Astrocyte (in vitro differentiated cells and primary cell): ENCODE results near the gene FANCE.

Experiments used
- EZH2 ChIP-seq: IDR thresholded peaks from 2 replicates; pipeline ENCODE4 v1.6.1; 2012; ENCODE audit warnings: mild to moderate bottlenecking, low read length, inconsistent platforms; ENCODE audit not compliant: insufficient read depth
- TF ChIP-seq, protein P1 (sequence below): IDR thresholded peaks from 2 replicates; pipeline ENCODE4 v1.5.1; 2011; ENCODE audit warnings: low read depth, mild to moderate bottlenecking, inconsistent platforms, low read length, moderate library complexity; ENCODE audit not compliant: insufficient read depth

DNA sequence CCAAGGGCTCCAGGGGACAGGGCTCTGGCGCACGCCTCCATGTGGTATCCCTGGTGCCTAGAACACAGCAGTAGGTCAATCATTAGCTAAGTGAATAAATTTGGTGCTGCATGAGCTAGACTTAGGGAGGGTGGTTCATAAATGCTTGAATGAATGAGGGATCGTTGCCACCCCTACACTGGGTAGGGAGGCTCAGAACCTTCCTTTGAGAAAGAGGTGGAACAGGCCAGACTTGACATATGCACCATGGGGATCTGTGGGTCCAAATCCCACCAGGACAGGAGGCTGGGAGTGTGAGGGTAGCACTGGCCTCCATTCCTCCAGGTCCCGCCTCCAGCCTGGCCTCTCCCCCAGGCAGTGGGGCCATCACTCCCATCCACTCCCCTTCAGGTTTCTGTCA is 30.9 kb downstream of the FANCE start:
- TF ChIP-seq EZH2, result no peak
- TF ChIP-seq, protein P1, sequence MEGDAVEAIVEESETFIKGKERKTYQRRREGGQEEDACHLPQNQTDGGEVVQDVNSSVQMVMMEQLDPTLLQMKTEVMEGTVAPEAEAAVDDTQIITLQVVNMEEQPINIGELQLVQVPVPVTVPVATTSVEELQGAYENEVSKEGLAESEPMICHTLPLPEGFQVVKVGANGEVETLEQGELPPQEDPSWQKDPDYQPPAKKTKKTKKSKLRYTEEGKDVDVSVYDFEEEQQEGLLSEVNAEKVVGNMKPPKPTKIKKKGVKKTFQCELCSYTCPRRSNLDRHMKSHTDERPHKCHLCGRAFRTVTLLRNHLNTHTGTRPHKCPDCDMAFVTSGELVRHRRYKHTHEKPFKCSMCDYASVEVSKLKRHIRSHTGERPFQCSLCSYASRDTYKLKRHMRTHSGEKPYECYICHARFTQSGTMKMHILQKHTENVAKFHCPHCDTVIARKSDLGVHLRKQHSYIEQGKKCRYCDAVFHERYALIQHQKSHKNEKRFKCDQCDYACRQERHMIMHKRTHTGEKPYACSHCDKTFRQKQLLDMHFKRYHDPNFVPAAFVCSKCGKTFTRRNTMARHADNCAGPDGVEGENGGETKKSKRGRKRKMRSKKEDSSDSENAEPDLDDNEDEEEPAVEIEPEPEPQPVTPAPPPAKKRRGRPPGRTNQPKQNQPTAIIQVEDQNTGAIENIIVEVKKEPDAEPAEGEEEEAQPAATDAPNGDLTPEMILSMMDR, result no peak
